HUES64 (cell line): ENCODE data around the gene ARHGEF33.

Source experiments
- H3K27ac ChIP-seq: 2 replicates; pipeline ENCODE4 v1.7.0; 2013; ENCODE audit warnings: low read depth, low read length, inconsistent platforms
- H3K27me3 ChIP-seq: 2 replicates; pipeline ENCODE4 v1.6.1; 2013; ENCODE audit warnings: mild to moderate bottlenecking, low read length; ENCODE audit not compliant: insufficient read depth
- H3K36me3 ChIP-seq: 2 replicates; pipeline ENCODE4 v1.6.1; 2013; ENCODE audit warnings: mild to moderate bottlenecking, low read length; ENCODE audit not compliant: insufficient read depth
- H3K4me1 ChIP-seq: 2 replicates; pipeline ENCODE4 v1.6.1; 2013; ENCODE audit warnings: mild to moderate bottlenecking, low read length, moderate library complexity; ENCODE audit not compliant: insufficient read depth
- H3K4me3 ChIP-seq: 2 replicates; pipeline ENCODE4 v1.5.1; 2013; ENCODE audit warnings: mild to moderate bottlenecking, low read length, moderate library complexity
- H3K9ac ChIP-seq: 2 replicates; pipeline ENCODE4 v1.6.1; 2013; ENCODE audit warnings: mild to moderate bottlenecking, low read depth, low read length
- H3K9me3 ChIP-seq: 2 replicates; pipeline ENCODE4 v1.6.1; 2013; ENCODE audit warnings: low read depth, low read length; ENCODE audit not compliant: insufficient read depth
- WGBS: fragments of 150-250, 120-280 bp; methylation state at CpG from one replicate; pipeline ENCODE4 v1.1.7; 2013; ENCODE audit warnings: missing lambda C conversion rate; 5-methylcytosine and 5-hydroxymethylcytosine counted together

ARHGEF33 gene

DNA sequence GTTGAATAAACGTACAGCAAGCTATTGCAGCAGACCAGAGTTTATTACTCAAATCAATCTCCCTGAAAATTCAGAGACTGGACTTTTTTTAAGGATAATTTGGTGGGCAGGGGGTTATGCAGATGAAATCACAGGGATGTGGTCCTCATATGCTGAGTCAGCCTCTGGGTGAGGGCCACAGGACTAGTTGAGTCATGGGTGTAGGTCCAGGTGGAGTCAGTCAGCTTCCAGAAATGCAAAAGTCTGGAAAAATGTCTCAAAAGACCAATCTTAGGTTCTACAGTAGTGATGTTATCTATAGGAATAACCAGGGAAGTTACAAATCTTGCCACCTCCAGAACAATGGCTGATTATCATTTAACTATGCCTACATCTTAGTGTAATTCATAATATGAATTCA is 51.1 kb downstream of the ARHGEF33 start:
- WGBS: 70% methylated on average over 1 of the region's 1 CpG
- no peak overlapping the region for H3K4me3 ChIP-seq
- no peak overlapping the region for H3K9ac ChIP-seq
- H3K27ac ChIP-seq: no peak overlapping the region
- peaks cover 26% of the 10 kb centered on the region for H3K4me1 ChIP-seq
- H3K9me3 ChIP-seq: no peaks in the 10 kb centered on the region
- H3K36me3 ChIP-seq: no peaks in the 10 kb centered on the region
- H3K27me3 ChIP-seq: no peaks in the 10 kb centered on the region

DNA sequence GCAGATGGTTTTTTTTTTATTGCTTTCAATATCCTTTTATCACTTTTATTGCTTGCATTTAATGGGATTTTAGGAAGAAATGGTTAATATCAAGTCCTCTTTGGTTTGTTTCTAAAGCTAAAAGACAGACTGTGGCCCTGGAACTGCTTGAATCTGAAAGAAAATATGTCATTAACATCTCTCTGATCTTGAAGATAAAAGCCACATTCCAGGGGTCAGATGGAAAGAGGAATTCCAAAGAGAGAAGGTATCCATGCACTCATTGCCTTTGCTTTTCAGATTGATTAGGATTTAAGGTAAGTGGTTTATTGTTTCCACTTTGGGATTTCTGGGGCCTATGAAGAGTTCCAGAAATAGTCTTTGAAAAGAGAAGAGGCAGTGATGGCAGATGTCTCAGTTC is 54.1 kb downstream of the ARHGEF33 start:
- no peak overlapping the region for H3K27ac ChIP-seq
- no peaks in the 10 kb centered on the region for H3K27me3 ChIP-seq
- H3K9ac ChIP-seq: no peak overlapping the region

DNA sequence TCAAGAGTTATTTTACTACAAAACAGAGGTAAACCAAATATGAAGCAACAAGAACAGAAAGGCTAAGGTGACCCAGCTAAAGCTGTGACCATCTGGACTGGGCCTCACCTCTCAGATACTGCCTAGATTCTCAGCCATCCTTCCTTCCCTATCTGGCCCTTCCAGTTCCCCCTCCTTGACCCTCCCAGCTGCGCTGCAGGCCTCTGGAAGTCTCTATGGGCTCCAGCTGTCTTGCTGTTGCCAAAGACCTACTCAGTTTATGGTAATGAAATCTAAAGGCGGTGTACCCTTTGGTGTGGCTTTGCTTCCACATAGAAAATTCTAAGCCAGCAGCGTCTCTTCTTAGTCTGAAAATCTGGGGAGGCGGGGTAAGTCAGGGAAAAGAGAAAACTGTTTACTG is 55.7 kb downstream of the ARHGEF33 start:
- Histone ChIP-seq H3K9me3 (no peaks in the 10 kb centered on the region), H3K4me1 (peaks cover 36% of the 10 kb centered on the region), H3K36me3 (no peaks in the 10 kb centered on the region), H3K9ac (no peak overlapping the region), H3K4me3 (no peak overlapping the region), H3K27me3 (no peaks in the 10 kb centered on the region), H3K27ac (no peak overlapping the region)
- WGBS: 82% methylated on average over 4 of the region's 4 CpGs

More for the DNA sequence above, 54.1 kb downstream of the ARHGEF33 start:
- Histone ChIP-seq H3K4me1 (peaks cover 36% of the 10 kb centered on the region), H3K4me3 (no peak overlapping the region), H3K36me3 (no peaks in the 10 kb centered on the region), H3K9me3 (no peaks in the 10 kb centered on the region)

DNA sequence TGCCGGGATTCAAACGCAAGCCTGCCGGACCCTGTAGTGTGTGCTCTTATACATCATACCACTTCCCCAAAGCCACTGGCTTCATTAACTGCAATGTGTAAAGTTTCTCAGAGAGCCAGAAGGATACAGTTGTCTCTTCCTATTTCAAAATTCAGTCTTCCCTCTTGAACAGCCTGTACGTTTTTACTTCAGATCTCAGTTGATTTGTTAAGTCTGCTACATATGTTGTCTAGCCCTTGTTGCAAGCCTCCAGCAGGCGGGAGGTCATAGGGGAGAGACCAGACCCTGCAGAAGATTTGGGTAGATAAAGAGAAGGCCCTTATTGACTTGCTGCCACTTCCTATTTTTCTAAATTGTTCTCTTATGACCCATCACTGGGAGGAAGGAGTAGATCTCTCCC is 56.2 kb downstream of the ARHGEF33 start:
- 90% methylated on average over 5 of the region's 5 CpGs for WGBS
- Histone ChIP-seq H3K36me3 (no peaks in the 10 kb centered on the region), H3K27ac (no peak overlapping the region), H3K4me1 (peaks cover 36% of the 10 kb centered on the region), H3K27me3 (no peaks in the 10 kb centered on the region), H3K9me3 (no peaks in the 10 kb centered on the region), H3K9ac (no peak overlapping the region), H3K4me3 (no peak overlapping the region)

DNA sequence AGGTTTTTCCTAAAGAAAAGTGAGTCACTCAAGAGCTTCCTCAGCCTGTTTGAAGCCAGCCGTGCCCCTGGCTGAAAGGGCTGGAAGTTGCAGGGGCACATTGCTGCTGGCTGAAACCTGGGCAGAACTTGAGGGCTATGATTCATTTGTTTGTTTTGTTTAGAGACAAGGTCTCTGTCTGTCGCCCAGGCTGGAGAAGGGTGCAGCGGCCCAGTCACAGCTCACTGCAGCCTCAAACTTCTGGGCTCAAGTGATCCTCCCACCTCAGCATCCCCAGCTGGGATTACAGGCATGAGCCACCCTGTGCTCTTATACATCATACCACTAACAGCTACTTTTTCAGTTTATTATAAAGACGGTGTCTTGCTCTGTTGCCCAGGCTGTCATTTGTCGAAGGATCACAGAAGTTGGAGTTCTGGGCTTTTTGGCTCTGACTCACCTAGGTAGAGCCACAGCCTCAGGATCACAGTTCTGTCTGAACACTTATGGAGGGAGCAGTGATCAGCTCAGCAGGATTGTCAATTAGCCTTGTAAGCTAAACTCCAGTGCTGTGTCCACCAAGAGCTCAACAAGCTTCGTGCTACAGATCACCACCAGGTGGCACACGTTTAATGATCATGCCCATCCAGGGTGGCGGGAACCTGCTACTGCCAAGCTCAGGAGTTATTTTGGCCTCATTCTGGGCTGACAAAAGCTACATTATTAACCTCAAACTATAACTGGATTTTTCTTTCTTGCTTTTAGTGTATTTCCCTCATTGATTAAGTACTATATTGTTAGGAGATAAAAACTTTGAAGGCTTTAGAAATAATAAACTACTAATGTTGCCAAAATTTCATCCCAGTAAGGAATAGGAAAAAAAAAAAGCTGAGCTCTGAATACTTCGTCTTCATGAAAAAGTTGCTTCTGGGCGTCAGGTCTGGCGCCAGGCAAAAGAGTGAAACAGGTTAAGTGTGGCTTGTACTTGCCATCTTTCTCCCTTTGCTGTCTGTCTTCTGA is 57.9 kb downstream of the ARHGEF33 start:
- Histone ChIP-seq H3K4me1 (peaks cover 36% of the 10 kb centered on the region), H3K9me3 (no peaks in the 10 kb centered on the region), H3K36me3 (no peaks in the 10 kb centered on the region), H3K4me3 (no peak overlapping the region), H3K27me3 (no peaks in the 10 kb centered on the region), H3K27ac (no peak overlapping the region), H3K9ac (no peak overlapping the region)
- WGBS: 53% methylated on average over 11 of the region's 11 CpGs

DNA sequence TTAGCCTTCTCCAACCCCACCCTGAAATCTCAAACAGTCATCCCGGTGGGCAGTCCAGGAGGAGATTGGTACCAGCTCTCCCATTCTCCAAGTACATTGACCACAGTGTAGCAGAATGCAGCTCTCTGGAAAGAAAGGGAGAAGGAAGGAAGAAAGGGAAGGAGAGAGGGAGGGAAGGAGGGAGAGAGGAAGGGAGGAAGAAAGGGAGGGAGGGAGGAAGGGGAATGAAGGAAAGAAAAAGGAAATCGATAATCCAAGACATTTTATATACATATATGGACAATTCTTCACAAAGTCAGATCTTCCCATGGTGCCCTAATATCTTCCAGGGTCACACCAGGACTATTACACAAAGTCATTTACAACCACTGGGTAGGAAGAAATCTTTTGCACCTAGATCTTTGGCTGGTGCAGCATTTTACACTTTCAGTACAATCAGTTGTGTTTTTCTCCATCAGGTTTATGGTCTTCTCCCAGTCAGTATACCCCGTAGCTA is 58.8 kb downstream of the ARHGEF33 start:
- H3K9me3 ChIP-seq: no peaks in the 10 kb centered on the region
- WGBS: 84% methylated on average over 2 of the region's 3 CpGs
- H3K27ac ChIP-seq: no peak overlapping the region

DNA sequence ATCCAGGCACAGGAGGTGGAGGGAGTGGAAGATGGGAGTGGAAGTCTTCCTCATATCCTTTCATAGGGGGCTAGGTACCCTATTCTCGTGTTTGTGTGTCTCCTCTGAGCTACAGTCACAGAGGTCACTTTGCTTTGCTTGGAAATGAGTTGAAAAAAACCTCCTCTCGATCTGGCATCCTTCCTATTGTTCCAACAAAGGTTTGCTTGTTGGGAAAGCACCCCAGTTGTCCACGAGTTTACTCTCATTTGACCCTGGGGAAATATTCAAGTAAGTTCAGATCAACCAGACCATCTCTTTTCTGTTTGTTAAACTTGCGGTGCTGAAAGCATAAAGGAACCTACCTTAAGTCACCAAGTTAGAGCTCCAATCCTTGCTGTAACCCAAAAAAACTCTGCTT is 59.3 kb downstream of the ARHGEF33 start:
- H3K27ac ChIP-seq: no peak overlapping the region
- H3K9me3 ChIP-seq: no peaks in the 10 kb centered on the region
- WGBS: 84% methylated on average over 4 of the region's 4 CpGs
- H3K36me3 ChIP-seq: no peaks in the 10 kb centered on the region
- no peak overlapping the region for H3K9ac ChIP-seq
- H3K27me3 ChIP-seq: no peaks in the 10 kb centered on the region
- no peak overlapping the region for H3K4me3 ChIP-seq
- H3K4me1 ChIP-seq: peaks cover 26% of the 10 kb centered on the region

More for the DNA sequence above, 58.8 kb downstream of the ARHGEF33 start:
- no peak overlapping the region for H3K4me3 ChIP-seq
- H3K4me1 ChIP-seq: peaks cover 31% of the 10 kb centered on the region
- no peak overlapping the region for H3K9ac ChIP-seq
- no peaks in the 10 kb centered on the region for H3K36me3 ChIP-seq
- no peaks in the 10 kb centered on the region for H3K27me3 ChIP-seq

DNA sequence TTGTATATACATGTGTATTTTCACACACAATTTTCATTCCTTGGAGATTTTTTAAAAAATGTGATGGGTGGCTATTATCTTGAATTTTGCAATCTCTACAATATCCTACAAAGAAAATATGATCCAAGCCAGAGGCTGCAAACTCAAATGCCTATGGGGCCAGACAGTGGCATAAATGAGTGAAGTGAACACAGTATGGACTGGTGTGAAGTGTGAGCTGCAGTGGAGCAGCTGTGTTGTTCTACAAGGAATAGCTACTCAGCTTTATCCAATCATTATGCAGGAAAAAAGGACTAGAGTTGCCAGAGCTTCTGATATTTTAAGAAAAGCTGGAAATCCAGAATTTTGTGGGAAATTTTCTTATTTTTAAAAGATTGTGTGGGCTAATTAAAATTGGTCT is 62.1 kb downstream of the ARHGEF33 start:
- no peaks in the 10 kb centered on the region for H3K27me3 ChIP-seq
- H3K27ac ChIP-seq: no peak overlapping the region
- H3K9ac ChIP-seq: no peak overlapping the region
- H3K4me1 ChIP-seq: peaks cover 6% of the 10 kb centered on the region; the same call in 1 of the 2 replicates
- no peaks in the 10 kb centered on the region for H3K9me3 ChIP-seq
- no peaks in the 10 kb centered on the region for H3K36me3 ChIP-seq
- no peak overlapping the region for H3K4me3 ChIP-seq

DNA sequence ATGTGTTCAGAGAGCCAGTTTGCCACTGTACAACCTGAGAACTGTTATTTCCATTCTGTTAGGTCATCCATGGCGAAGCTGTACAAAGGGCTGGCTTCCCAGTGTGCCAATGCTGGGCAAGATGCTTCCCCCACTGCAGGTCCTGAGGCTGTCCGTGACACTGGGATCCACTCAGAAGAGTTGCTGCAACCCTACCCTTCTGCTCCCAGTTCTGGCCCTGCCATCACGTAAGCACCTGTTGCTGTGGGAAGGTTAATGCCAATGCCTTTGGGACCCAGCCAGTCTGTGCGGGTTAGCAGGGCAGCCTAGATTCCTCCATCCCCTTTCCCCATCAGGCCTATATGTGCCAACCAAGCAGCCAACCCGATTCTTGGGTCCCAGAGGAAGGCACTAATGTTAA is 68.3 kb downstream of the ARHGEF33 start:
- Histone ChIP-seq H3K9me3 (no peaks in the 10 kb centered on the region), H3K9ac (no peak overlapping the region), H3K27me3 (peaks cover 28% of the 10 kb centered on the region), H3K4me3 (no peak overlapping the region), H3K4me1 (no peaks in the 10 kb centered on the region), H3K36me3 (no peaks in the 10 kb centered on the region), H3K27ac (no peak overlapping the region)
- 96% methylated on average over 5 of the region's 5 CpGs for WGBS

DNA sequence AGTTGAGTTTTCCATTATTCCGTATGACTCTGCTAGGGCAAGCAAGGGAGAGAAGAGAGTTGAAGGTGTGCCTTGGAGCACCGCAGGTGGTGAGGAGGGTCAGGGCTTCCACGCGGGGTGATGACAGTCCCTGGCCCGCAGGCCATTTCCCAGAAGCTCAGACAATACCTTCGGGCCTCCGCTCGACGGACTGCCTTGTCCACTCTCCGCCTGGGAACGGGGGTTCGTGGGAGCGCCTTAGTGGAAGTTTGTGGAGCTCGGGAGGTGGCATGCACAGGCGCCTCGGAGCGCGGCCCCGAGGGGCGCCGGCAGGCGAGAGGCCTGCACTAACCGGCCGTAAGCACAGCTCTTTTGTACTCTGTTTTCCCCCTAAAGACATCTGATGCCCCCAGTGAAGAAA is 69.8 kb downstream of the ARHGEF33 start:
- no peaks in the 10 kb centered on the region for H3K36me3 ChIP-seq
- H3K4me1 ChIP-seq: no peaks in the 10 kb centered on the region
- H3K27me3 ChIP-seq: peaks cover 28% of the 10 kb centered on the region
- no peak overlapping the region for H3K9ac ChIP-seq
- no peak overlapping the region for H3K4me3 ChIP-seq
- no peaks in the 10 kb centered on the region for H3K9me3 ChIP-seq
- WGBS: 97% methylated on average over 24 of the region's 24 CpGs
- no peak overlapping the region for H3K27ac ChIP-seq

DNA sequence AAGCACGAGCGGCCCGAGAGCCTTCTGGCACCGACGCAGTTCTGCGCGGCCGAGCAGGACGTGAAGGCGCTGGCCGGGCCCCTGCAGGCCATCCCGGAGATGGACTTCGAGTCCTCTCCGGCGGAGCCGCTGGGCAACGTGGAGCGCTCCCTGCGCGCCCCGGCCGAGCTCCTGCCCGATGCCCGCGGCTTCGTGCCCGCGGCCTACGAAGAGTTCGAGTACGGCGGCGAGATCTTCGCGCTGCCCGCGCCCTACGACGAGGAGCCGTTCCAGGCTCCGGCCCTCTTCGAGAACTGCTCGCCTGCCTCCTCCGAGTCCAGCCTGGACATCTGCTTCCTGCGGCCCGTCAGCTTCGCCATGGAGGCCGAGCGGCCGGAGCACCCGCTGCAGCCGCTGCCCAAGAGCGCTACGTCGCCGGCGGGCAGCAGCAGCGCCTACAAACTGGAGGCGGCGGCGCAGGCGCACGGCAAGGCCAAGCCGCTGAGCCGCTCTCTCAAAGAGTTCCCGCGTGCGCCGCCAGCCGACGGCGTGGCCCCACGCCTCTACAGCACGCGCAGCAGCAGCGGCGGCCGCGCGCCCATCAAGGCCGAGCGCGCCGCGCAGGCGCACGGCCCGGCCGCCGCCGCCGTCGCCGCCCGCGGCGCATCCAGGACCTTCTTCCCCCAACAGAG is 70.4 kb downstream of the ARHGEF33 start:
- 52% methylated on average over 89 of the region's 97 CpGs for WGBS

More for the DNA sequence above, 70.4 kb downstream of the ARHGEF33 start:
- Histone ChIP-seq H3K9me3 (no peaks in the 10 kb centered on the region), H3K27me3 (peaks cover 28% of the 10 kb centered on the region), H3K4me1 (no peaks in the 10 kb centered on the region), H3K4me3 (peak overlapping the region; percentile 55), H3K9ac (peak overlapping the region; percentile 62), H3K27ac (no peak overlapping the region), H3K36me3 (no peaks in the 10 kb centered on the region)
